GM19193 (cell line): ENCODE results near the gene SLC25A47.
A peak's percentile ranks its signal among the peaks of the same experiment; 100 is the strongest.

Source experiments
- POLR2A ChIP-seq: IDR thresholded peaks from 4 replicates; pipeline ENCODE4 v1.6.1; 2011; ENCODE audit not compliant: insufficient read depth, insufficient read length; ENCODE audit errors: extremely low read depth

The SLC25A47 gene

GRCh38 chr14:100371773-100372172 is 48.6 kb downstream of the SLC25A47 start:
- no peak for TF ChIP-seq POLR2A

- TF ChIP-seq POLR2A = no peak
Measured at GRCh38 chr14:100372357-100373048, 49.4 kb downstream of the SLC25A47 start.

DNA sequence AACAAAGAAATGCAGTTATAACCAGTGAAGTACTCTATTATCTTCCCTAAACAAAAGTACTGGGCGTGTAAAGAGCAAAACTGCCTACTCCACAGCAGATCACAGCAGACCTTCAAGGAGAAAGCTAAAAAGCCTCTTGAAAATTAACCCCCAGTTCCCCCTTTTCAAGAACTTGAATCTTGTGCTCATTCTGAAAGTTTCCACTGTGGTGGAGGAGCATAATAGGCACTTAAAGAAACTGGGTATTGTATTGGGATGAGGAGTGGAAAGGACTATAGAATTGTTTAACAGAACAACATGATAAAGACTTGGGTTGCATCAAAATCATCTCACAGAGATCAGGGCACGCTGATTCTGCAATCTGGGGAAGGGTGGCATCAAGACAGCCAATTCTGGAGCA is 51.1 kb downstream of the SLC25A47 start:
- no peak for TF ChIP-seq POLR2A

DNA sequence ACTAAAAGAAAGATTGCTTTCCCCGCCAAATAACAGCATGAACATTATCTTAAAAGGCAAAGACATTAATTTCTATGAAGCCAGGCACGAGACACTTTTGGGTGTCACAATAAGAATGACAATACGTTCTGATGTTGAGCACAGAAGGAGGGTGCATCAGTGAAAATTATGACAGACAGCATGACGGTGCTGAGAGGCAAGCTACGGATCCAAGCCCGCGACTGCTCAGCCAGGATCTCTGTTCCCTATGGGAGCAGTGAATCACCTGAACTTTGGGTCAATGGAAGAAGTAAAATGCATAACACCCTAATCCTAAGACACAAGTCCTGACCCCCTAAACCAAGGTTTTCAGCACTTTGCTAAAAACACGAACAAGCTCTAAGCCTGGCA is 51.7 kb downstream of the SLC25A47 start:
- no peak for TF ChIP-seq POLR2A

DNA sequence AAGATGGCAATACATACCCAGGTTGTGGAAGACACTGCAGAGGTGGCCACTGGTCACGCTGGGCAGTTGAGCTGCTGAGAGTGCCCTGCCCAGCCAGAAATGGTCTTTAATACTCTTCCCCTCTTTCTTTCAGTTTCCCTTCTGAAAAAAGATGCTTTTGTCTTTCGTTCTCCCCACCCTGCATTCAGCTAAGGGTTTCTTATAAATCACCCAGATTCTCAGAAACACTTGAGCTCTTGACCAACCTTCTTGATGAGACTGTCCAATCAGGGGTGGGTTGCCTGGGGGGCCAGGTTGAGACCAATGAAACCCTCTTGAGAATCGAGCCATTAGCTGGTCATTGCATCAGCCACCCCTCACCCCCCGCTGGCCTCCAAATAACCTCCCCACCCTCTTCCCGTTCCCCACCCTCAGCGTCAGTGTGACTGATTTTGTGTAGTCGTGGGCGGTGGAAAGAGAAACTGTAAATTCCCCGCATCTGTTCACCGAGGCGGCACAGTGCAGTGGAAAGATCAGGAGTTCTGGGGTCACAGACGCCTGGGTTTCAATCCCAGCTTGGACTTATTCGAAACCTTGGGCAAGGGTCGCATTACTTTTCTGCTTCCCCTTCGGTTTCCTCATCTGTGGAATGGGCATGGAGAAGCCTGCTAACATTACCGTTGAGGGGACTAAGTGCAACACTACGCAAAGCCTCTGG is 52.3 kb downstream of the SLC25A47 start:
- TF ChIP-seq POLR2A = peak; percentile 70

- peak; percentile 84 for TF ChIP-seq POLR2A
Measured at GRCh38 chr14:100375963-100376735, 53.0 kb downstream of the SLC25A47 start, which contains the start of gene WDR25. Gene WDR25, plus strand, starts transcription at chr14:100376485.

- no peak for TF ChIP-seq POLR2A
Measured at GRCh38 chr14:100376751-100377171, 53.6 kb downstream of the SLC25A47 start.
